Measurements from ENCODE around the gene DDX52.

- TF ChIP-seq, protein P1, sequence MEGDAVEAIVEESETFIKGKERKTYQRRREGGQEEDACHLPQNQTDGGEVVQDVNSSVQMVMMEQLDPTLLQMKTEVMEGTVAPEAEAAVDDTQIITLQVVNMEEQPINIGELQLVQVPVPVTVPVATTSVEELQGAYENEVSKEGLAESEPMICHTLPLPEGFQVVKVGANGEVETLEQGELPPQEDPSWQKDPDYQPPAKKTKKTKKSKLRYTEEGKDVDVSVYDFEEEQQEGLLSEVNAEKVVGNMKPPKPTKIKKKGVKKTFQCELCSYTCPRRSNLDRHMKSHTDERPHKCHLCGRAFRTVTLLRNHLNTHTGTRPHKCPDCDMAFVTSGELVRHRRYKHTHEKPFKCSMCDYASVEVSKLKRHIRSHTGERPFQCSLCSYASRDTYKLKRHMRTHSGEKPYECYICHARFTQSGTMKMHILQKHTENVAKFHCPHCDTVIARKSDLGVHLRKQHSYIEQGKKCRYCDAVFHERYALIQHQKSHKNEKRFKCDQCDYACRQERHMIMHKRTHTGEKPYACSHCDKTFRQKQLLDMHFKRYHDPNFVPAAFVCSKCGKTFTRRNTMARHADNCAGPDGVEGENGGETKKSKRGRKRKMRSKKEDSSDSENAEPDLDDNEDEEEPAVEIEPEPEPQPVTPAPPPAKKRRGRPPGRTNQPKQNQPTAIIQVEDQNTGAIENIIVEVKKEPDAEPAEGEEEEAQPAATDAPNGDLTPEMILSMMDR (IDR thresholded peaks at IDR 0.05; ENCODE audit: insufficient read depth, low read depth, low read length), result no peak
- TF ChIP-seq EZH2 (IDR thresholded peaks at IDR 0.05; ENCODE audit: insufficient read depth, low read length), result no peak
These were observed 79.0 kb downstream of the DDX52 start for GRCh38 chr17:37564252-37564651.
